SU-DHL-6 (cell line): ENCODE results near the gene PPME1.

Source experiments
- CTCF ChIP-seq: fragments of 200-600 bp; sonication (generic); IDR thresholded peaks from one replicate; pipeline ENCODE4 v1.5.1; 2017; ENCODE audit warnings: antibody characterized with exemption, mild to moderate bottlenecking, low read length, moderate library complexity; ENCODE audit not compliant: insufficient read depth, poor library complexity, severe bottlenecking
- EZH2phosphoT487 ChIP-seq: fragments of 200-600 bp; sonication (generic), shearing (Covaris generic); conservative IDR thresholded peaks from 2 replicates; pipeline ENCODE4 v1.6.1; 2018; ENCODE audit warnings: mild to moderate bottlenecking, antibody characterized with exemption, low read length, moderate library complexity, mixed read lengths

GRCh38 chr11:74144592-74144991 lies 26.5 kb upstream of the PPME1 start:
- TF ChIP-seq CTCF (no peak), EZH2phosphoT487 (no peak)
